Mesendoderm (in vitro differentiated cells): Measurements from ENCODE around the gene FBXO2.

ENCODE experiments used
- DNase-seq: peaks from one replicate; pipeline ENCODE4 v3.0.0; 2013
- H2AK5ac ChIP-seq: 2 replicates; pipeline ENCODE4 v1.6.1; 2013; ENCODE audit warnings: low read length, inconsistent platforms
- H2BK120ac ChIP-seq: 2 replicates; pipeline ENCODE4 v1.6.1; 2013; ENCODE audit warnings: low read depth, mild to moderate bottlenecking, low read length, moderate library complexity, mixed read lengths
- H2BK15ac ChIP-seq: replicated peaks from 2 replicates; pipeline ENCODE4 v1.6.1; 2013; ENCODE audit warnings: low read depth, mild to moderate bottlenecking, moderate library complexity
- H2BK5ac ChIP-seq: 2 replicates; pipeline ENCODE4 v1.6.1; 2013; ENCODE audit warnings: low read length, inconsistent platforms
- H3K18ac ChIP-seq: 2 replicates; pipeline ENCODE4 v1.6.1; 2013; ENCODE audit warnings: mild to moderate bottlenecking, low read length, mixed read lengths
- H3K23ac ChIP-seq: one replicate; pipeline ENCODE4 v1.6.1; 2013; ENCODE audit warnings: low read length
- H3K27ac ChIP-seq: 2 replicates; pipeline ENCODE4 v1.5.1; 2013; ENCODE audit warnings: low read depth, mild to moderate bottlenecking, inconsistent platforms, low read length, moderate library complexity
- H3K27me3 ChIP-seq: 2 replicates; pipeline ENCODE4 v1.6.1; 2013; ENCODE audit warnings: low read length, control low read depth, mild to moderate bottlenecking, inconsistent platforms; ENCODE audit not compliant: insufficient read depth, poor library complexity
- H3K36me3 ChIP-seq: 2 replicates; pipeline ENCODE4 v1.6.1; 2013; ENCODE audit warnings: low read length, inconsistent platforms; ENCODE audit not compliant: control insufficient read depth, insufficient read depth
- H3K4ac ChIP-seq: one replicate; pipeline ENCODE4 v1.6.1; 2013; ENCODE audit warnings: low read depth, mild to moderate bottlenecking, low read length, moderate library complexity
- H3K4me1 ChIP-seq: 2 replicates; pipeline ENCODE4 v1.6.1; 2013; ENCODE audit warnings: low read depth, low read length, inconsistent platforms; ENCODE audit not compliant: control insufficient read depth
- H3K4me2 ChIP-seq: 2 replicates; pipeline ENCODE4 v1.6.1; 2013; ENCODE audit warnings: low read length
- H3K4me3 ChIP-seq: 2 replicates; pipeline ENCODE4 v1.5.1; 2013; ENCODE audit warnings: mild to moderate bottlenecking, low read length
- H3K56ac ChIP-seq: one replicate; pipeline ENCODE4 v1.6.1; 2013; ENCODE audit warnings: low read length
- H3K79me1 ChIP-seq: 2 replicates; pipeline ENCODE4 v1.6.1; 2013; ENCODE audit warnings: low read length, inconsistent platforms
- H3K79me2 ChIP-seq: 2 replicates; pipeline ENCODE4 v1.6.1; 2013; ENCODE audit warnings: mild to moderate bottlenecking, low read length; ENCODE audit not compliant: control insufficient read depth, insufficient read depth
- H3K9ac ChIP-seq: 2 replicates; pipeline ENCODE4 v1.6.1; 2013; ENCODE audit warnings: low read length, inconsistent platforms
- H4K5ac ChIP-seq: one replicate; pipeline ENCODE4 v1.6.1; 2013; ENCODE audit warnings: low read length
- H4K8ac ChIP-seq: one replicate; pipeline ENCODE4 v1.6.1; 2013; ENCODE audit warnings: low read depth, mild to moderate bottlenecking, control low read depth, low read length, moderate library complexity
- WGBS: extraction: QIAGEN DNeasy Blood & Tissue Kit; methylation state at CpG from one replicate; pipeline ENCODE4 v1.1.7; 2013; ENCODE audit warnings: low lambda C conversion rate, missing lambda C conversion rate; ENCODE audit not compliant: insufficient coverage; ENCODE audit errors: extremely low coverage; 5-methylcytosine and 5-hydroxymethylcytosine counted together

FBXO2 gene

GRCh38 chr1:11626551-11626950 lies 27.7 kb downstream of the FBXO2 start:
- Histone ChIP-seq H3K27me3 (no peaks in the 10 kb centered on the region), H2BK120ac (no peak overlapping the region), H3K27ac (no peak overlapping the region), H3K4me1 (no peaks in the 10 kb centered on the region), H3K56ac (no peak overlapping the region), H3K79me2 (no peaks in the 10 kb centered on the region), H3K4ac (no peak overlapping the region), H3K4me3 (no peak overlapping the region), H3K4me2 (no peak overlapping the region), H3K18ac (no peak overlapping the region), H3K79me1 (no peaks in the 10 kb centered on the region), H2BK5ac (no peak overlapping the region), H2BK15ac (no peak overlapping the region), H3K36me3 (no peaks in the 10 kb centered on the region), H4K8ac (no peak overlapping the region), H2AK5ac (no peak overlapping the region), H3K23ac (no peak overlapping the region), H3K9ac (no peak overlapping the region), H4K5ac (no peak overlapping the region)
- no CpG with 5 or more reads among the region's 3 CpGs for WGBS
- DNase-seq = no peak

- no peak overlapping the region for H4K8ac ChIP-seq
- H3K23ac ChIP-seq = no peak overlapping the region
- no peak overlapping the region for H4K5ac ChIP-seq
- H3K4me3 ChIP-seq = no peak overlapping the region
- H3K4ac ChIP-seq = no peak overlapping the region
- no peak overlapping the region for H3K27ac ChIP-seq
- H2BK15ac ChIP-seq = no peak overlapping the region
- WGBS = no CpG with 5 or more reads among the region's 8 CpGs
- H2AK5ac ChIP-seq = no peak overlapping the region
- DNase-seq = no peak
- H2BK120ac ChIP-seq = no peak overlapping the region
- H3K56ac ChIP-seq = no peak overlapping the region
- H3K79me1 ChIP-seq = no peaks in the 10 kb centered on the region
- H3K18ac ChIP-seq = no peak overlapping the region
- H3K79me2 ChIP-seq = no peaks in the 10 kb centered on the region
- H3K4me2 ChIP-seq = no peak overlapping the region
- H2BK5ac ChIP-seq = no peak overlapping the region
- no peaks in the 10 kb centered on the region for H3K27me3 ChIP-seq
- no peaks in the 10 kb centered on the region for H3K36me3 ChIP-seq
- no peak overlapping the region for H3K9ac ChIP-seq
- no peaks in the 10 kb centered on the region for H3K4me1 ChIP-seq
Observed at GRCh38 chr1:11623702-11624101, 30.5 kb downstream of the FBXO2 start.

- WGBS = no CpG with 5 or more reads among the region's 3 CpGs
Observed at GRCh38 chr1:11622398-11622797, 31.8 kb downstream of the FBXO2 start.

GRCh38 chr1:11620924-11621323 lies 33.3 kb downstream of the FBXO2 start:
- no peak overlapping the region for H2BK15ac ChIP-seq
- H3K79me1 ChIP-seq = no peaks in the 10 kb centered on the region
- H4K5ac ChIP-seq = no peak overlapping the region
- no peak overlapping the region for H3K4me3 ChIP-seq
- H3K27me3 ChIP-seq = no peaks in the 10 kb centered on the region
- H2AK5ac ChIP-seq = no peak overlapping the region
- no peak overlapping the region for H3K9ac ChIP-seq
- H3K4me1 ChIP-seq = no peaks in the 10 kb centered on the region
- H3K56ac ChIP-seq = no peak overlapping the region
- DNase-seq = no peak
- H3K23ac ChIP-seq = no peak overlapping the region
- no peak overlapping the region for H4K8ac ChIP-seq
- no peak overlapping the region for H3K4me2 ChIP-seq
- H2BK5ac ChIP-seq = no peak overlapping the region
- no CpG with 5 or more reads among the region's 5 CpGs for WGBS
- H3K79me2 ChIP-seq = no peaks in the 10 kb centered on the region
- no peak overlapping the region for H3K4ac ChIP-seq
- H3K18ac ChIP-seq = no peak overlapping the region
- H3K36me3 ChIP-seq = no peaks in the 10 kb centered on the region
- no peak overlapping the region for H3K27ac ChIP-seq
- H2BK120ac ChIP-seq = no peak overlapping the region

More at GRCh38 chr1:11622398-11622797, 31.8 kb downstream of the FBXO2 start:
- Histone ChIP-seq H3K56ac (no peak overlapping the region), H3K79me2 (no peaks in the 10 kb centered on the region), H3K4me3 (no peak overlapping the region), H2BK15ac (no peak overlapping the region), H3K4me1 (no peaks in the 10 kb centered on the region), H4K8ac (no peak overlapping the region), H2BK120ac (no peak overlapping the region), H2AK5ac (no peak overlapping the region), H3K23ac (no peak overlapping the region), H3K27me3 (no peaks in the 10 kb centered on the region), H2BK5ac (no peak overlapping the region), H3K27ac (no peak overlapping the region), H3K4me2 (no peak overlapping the region), H3K79me1 (no peaks in the 10 kb centered on the region), H4K5ac (no peak overlapping the region), H3K18ac (no peak overlapping the region), H3K9ac (no peak overlapping the region), H3K4ac (no peak overlapping the region), H3K36me3 (no peaks in the 10 kb centered on the region)
- DNase-seq = no peak

- H3K36me3 ChIP-seq = no peaks in the 10 kb centered on the region
- no peak overlapping the region for H4K8ac ChIP-seq
- H3K23ac ChIP-seq = no peak overlapping the region
- no peak overlapping the region for H2BK120ac ChIP-seq
- no peak overlapping the region for H3K4ac ChIP-seq
- H2AK5ac ChIP-seq = no peak overlapping the region
- no peaks in the 10 kb centered on the region for H3K79me1 ChIP-seq
- H3K4me2 ChIP-seq = no peak overlapping the region
- H3K27ac ChIP-seq = no peak overlapping the region
- no peaks in the 10 kb centered on the region for H3K4me1 ChIP-seq
- DNase-seq = no peak
- no peak overlapping the region for H3K9ac ChIP-seq
- H3K18ac ChIP-seq = no peak overlapping the region
- no peak overlapping the region for H4K5ac ChIP-seq
- H3K27me3 ChIP-seq = no peaks in the 10 kb centered on the region
- no peak overlapping the region for H2BK5ac ChIP-seq
- WGBS = no CpG with 5 or more reads among the region's 12 CpGs
- no peaks in the 10 kb centered on the region for H3K79me2 ChIP-seq
- H2BK15ac ChIP-seq = no peak overlapping the region
- no peak overlapping the region for H3K4me3 ChIP-seq
- no peak overlapping the region for H3K56ac ChIP-seq
Observed at GRCh38 chr1:11620405-11620804, 33.8 kb downstream of the FBXO2 start.

GRCh38 chr1:11617741-11618140 lies 36.5 kb downstream of the FBXO2 start:
- Histone ChIP-seq H3K4me2 (no peak overlapping the region), H2AK5ac (no peak overlapping the region), H3K36me3 (no peaks in the 10 kb centered on the region), H4K5ac (no peak overlapping the region), H3K4me3 (no peak overlapping the region), H3K27ac (no peak overlapping the region), H3K79me1 (no peaks in the 10 kb centered on the region), H2BK120ac (no peak overlapping the region), H4K8ac (no peak overlapping the region), H3K56ac (no peak overlapping the region), H3K18ac (no peak overlapping the region), H3K79me2 (no peaks in the 10 kb centered on the region), H2BK5ac (no peak overlapping the region), H3K23ac (no peak overlapping the region), H2BK15ac (no peak overlapping the region), H3K27me3 (no peaks in the 10 kb centered on the region), H3K4ac (no peak overlapping the region), H3K9ac (no peak overlapping the region), H3K4me1 (no peaks in the 10 kb centered on the region)
- no CpG with 5 or more reads among the region's 2 CpGs for WGBS
- no peak for DNase-seq
